Measurements from ENCODE around the gene HIP1. TPM values are rescaled to one million over a fixed set of nuclear protein-coding genes. Genes with fewer than 3 reads are reported as not detected.

Gene HIP1
- total RNA-seq (2022; extraction: Qiagen RNA extraction; ENCODE audit: low read depth) = 17.1 to 23.9 TPM (median 21.1 TPM) in 5 replicates

GRCh38 chr7:75738604-75738974, at the start of gene HIP1:
Gene HIP1 (minus strand): TSS chr7:75738941. CDS start chr7:75738920, 21 bp downstream.

GRCh38 chr7:75772081-75773077, 33.6 kb upstream of the HIP1 start, which contains the start of gene CCL26:
Gene CCL26 (minus strand): TSS chr7:75772211. CDS start chr7:75772176, 35 bp downstream.

GRCh38 chr7:75492020-75492419, 246.7 kb downstream of the HIP1 start, which contains the start of gene SPDYE5:
Gene SPDYE5 (plus strand): TSS chr7:75492320. CDS start chr7:75494048, 1,728 bp downstream.

GRCh38 chr7:75485979-75486643, 252.6 kb downstream of the HIP1 start, which contains the start of gene POM121C:
Gene POM121C (minus strand): TSS chr7:75486299. CDS start chr7:75441496, 44,803 bp downstream.

Other genes with a start within 250 kb of the HIP1 start
- not detected in 5 replicates for gene SPDYE5, start 246.6 kb downstream of the HIP1 start, total RNA-seq (2022; extraction: Qiagen RNA extraction; ENCODE audit: low read depth)
- 6.8 to 11.4 TPM (median 7.4 TPM) in 5 replicates for gene CCL26, start 33.3 kb upstream of the HIP1 start, total RNA-seq (2022; extraction: Qiagen RNA extraction; ENCODE audit: low read depth)
- not detected in 5 replicates for gene CCL24, start 74.9 kb upstream of the HIP1 start, total RNA-seq (2022; extraction: Qiagen RNA extraction; ENCODE audit: low read depth)
- gene RHBDD2, start 140.1 kb upstream of the HIP1 start, total RNA-seq (2022; extraction: Qiagen RNA extraction; ENCODE audit: low read depth) = 62.5 to 93.2 TPM (median 90.3 TPM) in 5 replicates
- 105 to 178 TPM (median 160 TPM) in 5 replicates for gene POR, start 176.2 kb upstream of the HIP1 start, total RNA-seq (2022; extraction: Qiagen RNA extraction; ENCODE audit: low read depth)

Measured in A549 treated with ZK216348 at 1 μM for 4 hours (cell line).